PC-3 (cell line): ENCODE data around the gene MYO1H. TPM values are rescaled to one million over a fixed set of nuclear protein-coding genes. Genes with fewer than 3 reads are reported as not detected.

Source experiments
- ATAC-seq: fragments of 200-7000 bp; cut with Tn5 transposase; 2 replicates; pipeline ENCODE4 v1.9.1; 2020; ENCODE audit warnings: mild to moderate bottlenecking, moderate library complexity
- BruUV-seq: library from RNA; stranded (reverse); fragments of 400-500 nt; replicated peaks from 2 replicates; lab custom pipeline; 2021; lab: Mats Ljungman, UMichigan
- CTCF ChIA-PET: fragments of 300-600 bp; sonication (Branson Sonifier 250); formaldehyde crosslinking; loops from one replicate; lab custom pipeline; 2022; ENCODE audit warnings: antibody characterized with exemption; lab: Charles Lee
- POLR2A ChIA-PET: fragments of 300-600 bp; sonication (Branson Sonifier 250); formaldehyde crosslinking; loops from one replicate; lab custom pipeline; 2022; ENCODE audit warnings: antibody characterized with exemption; ENCODE audit not compliant: unreplicated experiment; lab: Charles Lee
- DNase-seq: peaks from one replicate; pipeline ENCODE4 v3.0.0-alpha.2; 2015
- H2AFZ ChIP-seq: fragments of 300-600 bp; sonication (generic); 2 replicates; pipeline ENCODE4 v1.6.0; 2016; ENCODE audit warnings: antibody characterized with exemption, low read length
- H3F3A ChIP-seq: fragments of 300-600 bp; sonication (generic); one replicate; pipeline ENCODE4 v1.6.0; 2017; ENCODE audit warnings: antibody characterized with exemption, low read length, control low read depth, mild to moderate bottlenecking; ENCODE audit not compliant: unreplicated experiment
- H3K27ac ChIP-seq: fragments of 300-600 bp; sonication (generic); 2 replicates; pipeline ENCODE4 v1.5.1; 2016; ENCODE audit warnings: mild to moderate bottlenecking, low read length
- H3K27me3 ChIP-seq: fragments of 300-600 bp; sonication (generic); 2 replicates; pipeline ENCODE4 v1.6.1; 2016; ENCODE audit warnings: low read length, mixed read lengths
- H3K36me3 ChIP-seq: fragments of 300-600 bp; sonication (generic); 2 replicates; pipeline ENCODE4 v1.6.1; 2016; ENCODE audit warnings: low read depth, mixed run types, low read length, mixed read lengths
- H3K4me1 ChIP-seq: fragments of 300-600 bp; sonication (generic); 2 replicates; pipeline ENCODE4 v1.5.1; 2016; ENCODE audit warnings: low read length; ENCODE audit not compliant: insufficient read depth
- H3K4me2 ChIP-seq: fragments of 300-600 bp; sonication (generic); 2 replicates; pipeline ENCODE4 v1.6.0; 2016; ENCODE audit warnings: low read length
- H3K4me3 ChIP-seq: fragments of 300-600 bp; sonication (generic); 2 replicates; pipeline ENCODE4 v1.5.1; 2016; ENCODE audit warnings: mild to moderate bottlenecking, low read length, mixed read lengths
- H3K79me2 ChIP-seq: fragments of 300-600 bp; sonication (generic); 2 replicates; pipeline ENCODE4 v1.6.1; 2017; ENCODE audit warnings: low read length, mixed read lengths
- H3K9ac ChIP-seq: fragments of 300-600 bp; sonication (generic); 2 replicates; pipeline ENCODE4 v1.6.0; 2016; ENCODE audit warnings: mild to moderate bottlenecking, low read length
- H3K9me2 ChIP-seq: fragments of 300-600 bp; sonication (generic); replicated peaks from 2 replicates; pipeline ENCODE4 v1.6.1; 2016; ENCODE audit warnings: mixed run types, low read length, mixed read lengths
- H3K9me3 ChIP-seq: fragments of 300-600 bp; sonication (generic); 2 replicates; pipeline ENCODE4 v1.6.1; 2016; ENCODE audit warnings: low read length, mixed read lengths
- H4K20me1 ChIP-seq: fragments of 300-600 bp; sonication (generic); 2 replicates; pipeline ENCODE4 v1.6.1; 2016; ENCODE audit warnings: low read length, mixed read lengths
- EZH2 ChIP-seq: fragments of 300-600 bp; sonication (generic); IDR thresholded peaks from one replicate; pipeline ENCODE4 v1.6.1; 2017; ENCODE audit warnings: antibody characterized with exemption, mild to moderate bottlenecking, low read length; ENCODE audit not compliant: unreplicated experiment
- EZH2phosphoT487 ChIP-seq: fragments of 300-600 bp; sonication (generic); IDR thresholded peaks from 2 replicates; pipeline ENCODE4 v1.6.1; 2018; ENCODE audit warnings: mild to moderate bottlenecking, antibody characterized with exemption, low read length, borderline replicate concordance
- intact Hi-C: fragments of 100-400 bp; cut with micrococcal nuclease; formaldehyde crosslinking; loops from 2 replicates; pipeline ENCODE4 v1.9.0; 2023
- total RNA-seq: library from RNA; depleted of rRNA; stranded (reverse); fragments of >200 nt; gene quantifications from 2 replicates; pipeline ENCODE4 v1.2.3, GENCODE V29; 2014
- TF ChIP-seq, protein P1 (sequence below): fragments of 300-600 bp; sonication (generic); conservative IDR thresholded peaks from 2 replicates; pipeline ENCODE4 v1.5.1; 2017; ENCODE audit warnings: antibody characterized with exemption, low read depth, mild to moderate bottlenecking, low read length

MYO1H gene
- total RNA-seq, 1 experiment from 2014 or later, result not detected

GRCh38 chr12:109476807-109477184, 129.1 kb downstream of the MYO1H start:
- intact Hi-C loops, result loop anchor here (1.0 kb wide), 3 partner anchors 13 to 44 kb away; no protein-coding TSS in a partner anchor
- TF ChIP-seq, protein P1, sequence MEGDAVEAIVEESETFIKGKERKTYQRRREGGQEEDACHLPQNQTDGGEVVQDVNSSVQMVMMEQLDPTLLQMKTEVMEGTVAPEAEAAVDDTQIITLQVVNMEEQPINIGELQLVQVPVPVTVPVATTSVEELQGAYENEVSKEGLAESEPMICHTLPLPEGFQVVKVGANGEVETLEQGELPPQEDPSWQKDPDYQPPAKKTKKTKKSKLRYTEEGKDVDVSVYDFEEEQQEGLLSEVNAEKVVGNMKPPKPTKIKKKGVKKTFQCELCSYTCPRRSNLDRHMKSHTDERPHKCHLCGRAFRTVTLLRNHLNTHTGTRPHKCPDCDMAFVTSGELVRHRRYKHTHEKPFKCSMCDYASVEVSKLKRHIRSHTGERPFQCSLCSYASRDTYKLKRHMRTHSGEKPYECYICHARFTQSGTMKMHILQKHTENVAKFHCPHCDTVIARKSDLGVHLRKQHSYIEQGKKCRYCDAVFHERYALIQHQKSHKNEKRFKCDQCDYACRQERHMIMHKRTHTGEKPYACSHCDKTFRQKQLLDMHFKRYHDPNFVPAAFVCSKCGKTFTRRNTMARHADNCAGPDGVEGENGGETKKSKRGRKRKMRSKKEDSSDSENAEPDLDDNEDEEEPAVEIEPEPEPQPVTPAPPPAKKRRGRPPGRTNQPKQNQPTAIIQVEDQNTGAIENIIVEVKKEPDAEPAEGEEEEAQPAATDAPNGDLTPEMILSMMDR, result no peak
- no peak for TF ChIP-seq EZH2
- TF ChIP-seq EZH2phosphoT487, result no peak
- POLR2A ChIA-PET, result interaction anchor here (1.6 kb wide), 1 partner anchor 14 kb away, joined by 14 read pairs; no protein-coding TSS in a partner anchor
- Histone ChIP-seq H3K9me2 (no peaks in the 10 kb centered on the region), H4K20me1 (0 out of 2 replicates have a peak, but pooled peaks cover 4% of the 10 kb centered on the region), H2AFZ (peak overlapping the region; percentile 91), H3K4me3 (peak overlapping the region; percentile 90), H3K27me3 (no peaks in the 10 kb centered on the region), H3K79me2 (peaks cover 79% of the 10 kb centered on the region), H3F3A (no peaks in the 10 kb centered on the region), H3K4me2 (peak overlapping the region; percentile 94), H3K4me1 (peaks cover 18% of the 10 kb centered on the region), H3K36me3 (no peaks in the 10 kb centered on the region), H3K9ac (peak overlapping the region; percentile 86), H3K27ac (peak overlapping the region; percentile 65; the same call in 1 of the 2 replicates), H3K9me3 (no peaks in the 10 kb centered on the region)
- CTCF ChIA-PET, result interaction anchor here (1.0 to 1.1 kb wide), 2 partner anchors 44 to 49 kb away, joined by 3 to 4 read pairs; no protein-coding TSS in a partner anchor
- DNase-seq, result no peak
- peak; percentile 9 for ATAC-seq
- BruUV-seq, result no TSS peak

DNA sequence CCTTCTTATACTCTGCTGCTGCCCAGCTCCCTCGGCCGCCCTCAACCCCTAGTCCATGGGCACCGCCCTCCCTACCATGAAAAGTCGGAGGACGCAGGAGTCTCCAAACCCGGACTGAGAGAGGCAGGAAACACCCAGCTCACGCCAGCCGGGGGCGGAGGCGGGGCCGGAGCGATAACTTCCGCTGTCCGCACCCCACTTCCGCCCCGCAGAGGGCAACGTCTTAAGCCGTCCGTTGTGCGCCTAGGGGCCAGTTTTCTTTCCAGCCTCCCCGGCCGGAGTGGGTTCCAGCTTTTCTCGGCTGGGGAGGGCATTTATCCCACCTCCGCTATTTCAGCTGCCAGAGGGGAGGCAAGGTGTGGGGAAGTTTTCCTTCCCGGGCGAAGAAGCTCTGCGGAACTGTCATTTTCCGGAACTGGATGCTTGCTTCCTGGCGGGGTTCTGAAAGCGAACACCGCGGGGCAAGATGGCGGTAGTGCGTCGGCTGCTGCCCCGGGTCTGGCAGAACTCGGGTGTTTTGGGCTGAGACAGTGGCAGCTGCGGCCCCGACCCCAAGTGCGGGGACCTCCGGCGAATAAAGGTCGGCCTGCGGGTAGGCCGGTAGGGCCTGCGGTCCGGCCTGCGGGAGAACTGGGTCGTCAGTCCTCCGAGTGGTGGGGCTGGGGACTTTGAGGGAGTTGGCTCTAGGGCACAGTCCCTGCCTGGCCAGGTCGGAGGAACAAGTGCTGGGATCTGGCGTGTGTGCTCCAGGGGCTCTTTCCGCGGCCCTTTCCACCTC, 129.7 kb downstream of the MYO1H start, which contains the start of the genes KCTD10 and UBE3B:
Gene KCTD10, minus strand, starts transcription at position 116 of the 778 bp plus-strand sequence. Its CDS starts 38 bp downstream, at position 78.
Gene UBE3B, plus strand, starts transcription at position 450 of the 778 bp plus-strand sequence. CDS start 5,918 bp downstream, outside the sequence.
- CTCF ChIA-PET, result interaction anchor here (1.1 kb wide), 1 partner anchor 49 kb away, joined by 4 read pairs; no protein-coding TSS in a partner anchor
- H3K27me3 ChIP-seq, result no peaks in the 10 kb centered on the region
- peak within 1 kb of the TSS; percentile 86 for H3K9ac ChIP-seq
- H3K36me3 ChIP-seq, result no peaks in the 10 kb centered on the region
- peaks cover 20% of the 10 kb centered on the region for H3K4me1 ChIP-seq
- TF ChIP-seq, protein P1, result no peak
- no peak for TF ChIP-seq EZH2phosphoT487
- TF ChIP-seq EZH2, result no peak
- BruUV-seq, result no TSS peak
- peak within 1 kb of the TSS; percentile 65 for H3K27ac ChIP-seq
- intact Hi-C loops, result no loop called here
- no peaks in the 10 kb centered on the region for H3K9me2 ChIP-seq
- H3K4me2 ChIP-seq, result peak within 1 kb of the TSS; percentile 94
- H4K20me1 ChIP-seq, result 0 out of 2 replicates have a peak, but pooled peaks cover 3% of the 10 kb centered on the region
- peak within 1 kb of the TSS; percentile 91 for H2AFZ ChIP-seq
- H3K4me3 ChIP-seq, result peak within 1 kb of the TSS; percentile 90
- peaks cover 73% of the 10 kb centered on the region for H3K79me2 ChIP-seq
- POLR2A ChIA-PET, result interaction anchor here (1.6 kb wide), 1 partner anchor 14 kb away, joined by 14 read pairs; no protein-coding TSS in a partner anchor
- ATAC-seq (peak; percentile 93), DNase-seq (peak; percentile 93)
- no peaks in the 10 kb centered on the region for H3F3A ChIP-seq
- no peaks in the 10 kb centered on the region for H3K9me3 ChIP-seq
